HK-2 (cell line): ENCODE results near the gene CCDC107.
A peak's percentile ranks its signal among the peaks of the same experiment; 100 is the strongest.

Experiments
- DNase-seq: peaks from one replicate; pipeline ENCODE4 v3.0.0-alpha.2; 2018; ENCODE audit not compliant: unreplicated experiment

Gene CCDC107

GRCh38 chr9:35661756-35662350 is 3.8 kb downstream of the CCDC107 start:
- no peak for DNase-seq

GRCh38 chr9:35662437-35662836 is 4.3 kb downstream of the CCDC107 start:
- no peak for DNase-seq

GRCh38 chr9:35664531-35665470 is 6.7 kb downstream of the CCDC107 start, which contains the start of gene ARHGEF39:
ARHGEF39 (minus strand) TSS chr9:35665195; CDS start chr9:35665169, 26 bp downstream.
- DNase-seq = peak; percentile 80

- no peak for DNase-seq
These were observed 7.4 kb downstream of the CCDC107 start for GRCh38 chr9:35665471-35665818.

- no peak for DNase-seq
These were observed 8.0 kb downstream of the CCDC107 start for GRCh38 chr9:35666045-35666444.

GRCh38 chr9:35666549-35666948 is 8.5 kb downstream of the CCDC107 start:
- no peak for DNase-seq

- DNase-seq = no peak
These were observed 9.8 kb downstream of the CCDC107 start for GRCh38 chr9:35667939-35668338.

GRCh38 chr9:35669331-35670145 is 11.4 kb downstream of the CCDC107 start:
- DNase-seq = no peak

- DNase-seq = no peak
These were observed 15.3 kb downstream of the CCDC107 start, which contains the start of gene CA9 for GRCh38 chr9:35673132-35674024. CA9 (plus strand) TSS chr9:35673928; CDS start chr9:35673960, 32 bp downstream.

GRCh38 chr9:35674025-35674361 is 15.9 kb downstream of the CCDC107 start:
- no peak for DNase-seq

GRCh38 chr9:35675204-35675603 is 17.1 kb downstream of the CCDC107 start:
- no peak for DNase-seq

- DNase-seq = no peak
These were observed 17.8 kb downstream of the CCDC107 start for GRCh38 chr9:35675732-35676392.

GRCh38 chr9:35679091-35679490 is 21.0 kb downstream of the CCDC107 start:
- DNase-seq = no peak

GRCh38 chr9:35679766-35680330 is 21.8 kb downstream of the CCDC107 start:
- DNase-seq = no peak

- no peak for DNase-seq
These were observed 22.4 kb downstream of the CCDC107 start for GRCh38 chr9:35680331-35681105.

- no peak for DNase-seq
These were observed 23.4 kb downstream of the CCDC107 start for GRCh38 chr9:35681341-35682002.

- DNase-seq = no peak
These were observed 24.0 kb downstream of the CCDC107 start for GRCh38 chr9:35682051-35682450.

- no peak for DNase-seq
These were observed 24.6 kb downstream of the CCDC107 start for GRCh38 chr9:35682520-35683315.
